ENCODE data around the gene FUT6. TPM values are rescaled to one million over a fixed set of nuclear protein-coding genes. Genes with fewer than 3 reads are reported as not detected.
"Not testable (repeated sequence)": the region's sequence is repeated elsewhere in the genome, so short reads cannot be mapped to it uniquely, and the experiment has no call there.

Gene FUT6
- total RNA-seq, 1 experiment from 2014 or later = not detected

- no peak for DNase-seq (ENCODE audit: low read depth)
These were observed 52.7 kb downstream of the FUT6 start for GRCh38 chr19:5786593-5787408.

DNA sequence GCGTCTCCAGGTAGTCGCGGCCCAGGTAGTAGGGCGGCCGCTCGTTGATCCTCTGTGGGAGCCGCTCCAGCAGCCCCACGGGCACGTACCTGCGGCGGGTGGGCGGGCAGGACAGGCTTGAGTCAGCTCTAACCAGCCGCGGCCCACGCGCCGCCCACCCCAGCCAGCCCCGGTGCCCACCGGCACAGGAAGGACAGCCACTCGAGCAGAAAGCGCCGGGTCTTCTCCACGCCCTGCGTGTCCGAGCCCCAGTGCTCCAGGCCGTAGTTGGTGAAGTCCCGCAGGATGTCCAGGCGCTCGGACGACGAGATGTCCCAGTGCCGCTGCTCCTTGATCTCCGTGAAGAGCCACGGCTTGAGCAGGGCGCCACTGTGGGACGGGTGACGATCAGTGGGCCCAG, 54.1 kb downstream of the FUT6 start:
- DNase-seq (ENCODE audit: low read depth) = no peak

GRCh38 chr19:5784581-5785147, 54.8 kb downstream of the FUT6 start, which contains the start of gene PRR22:
PRR22 (minus strand) TSS chr19:5784746; CDS start chr19:5784660, 86 bp downstream.
- no peak for DNase-seq (ENCODE audit: low read depth)

DNA sequence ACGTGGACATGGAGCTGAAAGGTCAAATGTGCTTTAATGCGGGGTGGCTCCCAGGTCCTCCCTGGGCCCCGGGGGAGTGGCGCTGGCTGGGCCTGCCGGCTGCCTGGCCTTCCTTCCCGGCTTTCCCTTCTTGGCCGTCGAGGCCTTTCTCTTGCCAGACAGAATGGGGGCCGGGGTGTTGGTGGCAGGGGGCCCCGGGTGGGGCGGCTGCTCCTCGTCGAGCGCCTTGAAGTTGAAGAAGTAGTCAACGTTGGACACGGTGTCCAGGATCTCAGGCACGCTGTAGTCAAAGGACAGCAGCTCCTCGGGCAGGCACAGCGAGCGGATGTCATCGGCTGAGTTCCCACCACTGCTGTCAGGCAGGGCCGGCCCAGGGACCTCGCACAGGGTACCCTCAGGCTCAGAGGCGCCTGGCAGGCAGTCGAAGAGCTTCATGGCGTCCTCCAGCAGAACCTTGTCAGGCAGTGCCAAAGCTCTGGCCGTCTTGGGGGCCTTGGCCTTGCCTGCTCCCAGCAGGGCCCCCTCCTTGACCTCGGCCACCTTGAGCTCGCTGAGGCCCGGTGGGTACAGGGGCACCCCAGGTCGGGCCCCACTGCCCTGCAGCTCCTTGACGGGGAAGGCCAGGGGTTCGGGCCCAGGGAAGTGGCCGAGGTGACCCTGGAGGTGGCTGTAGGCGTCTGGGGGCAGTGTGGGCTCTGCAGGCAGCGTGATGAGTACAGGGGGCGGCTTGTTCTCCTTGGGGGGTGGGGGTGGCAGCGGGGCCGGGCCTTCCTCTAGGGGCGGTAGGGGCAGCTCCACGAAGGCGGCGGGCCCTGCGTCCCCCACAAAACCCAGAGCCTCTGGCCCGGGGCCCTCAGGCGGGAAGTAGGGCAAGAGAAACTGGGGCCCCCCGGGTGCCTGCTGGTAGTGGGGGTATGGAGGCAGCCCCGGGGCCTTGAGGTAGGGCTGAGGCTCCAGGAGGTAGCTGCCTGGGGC, 56.3 kb downstream of the FUT6 start:
- no peak for DNase-seq (ENCODE audit: low read depth)

DNA sequence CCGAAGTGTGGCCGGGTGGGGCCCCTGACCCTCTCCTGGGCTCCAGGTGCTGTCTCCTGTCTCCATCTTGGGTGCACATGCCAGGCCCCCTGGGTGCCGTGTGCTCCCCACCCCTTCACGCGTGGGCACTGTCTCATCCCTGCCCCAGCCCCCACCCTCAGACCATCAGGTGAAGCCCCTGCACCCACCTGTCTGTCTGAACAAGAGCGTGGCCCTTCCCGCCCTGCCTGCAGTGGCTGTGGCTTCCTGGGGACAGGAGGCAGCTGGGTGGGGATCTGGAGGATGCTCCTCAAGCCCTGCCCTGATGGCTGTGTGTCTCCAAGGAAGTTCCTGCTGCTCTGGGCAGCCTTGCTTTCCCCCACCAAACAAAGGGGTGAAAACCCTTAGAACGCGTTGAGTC, 57.2 kb downstream of the FUT6 start:
- no peak for DNase-seq (ENCODE audit: low read depth)

DNA sequence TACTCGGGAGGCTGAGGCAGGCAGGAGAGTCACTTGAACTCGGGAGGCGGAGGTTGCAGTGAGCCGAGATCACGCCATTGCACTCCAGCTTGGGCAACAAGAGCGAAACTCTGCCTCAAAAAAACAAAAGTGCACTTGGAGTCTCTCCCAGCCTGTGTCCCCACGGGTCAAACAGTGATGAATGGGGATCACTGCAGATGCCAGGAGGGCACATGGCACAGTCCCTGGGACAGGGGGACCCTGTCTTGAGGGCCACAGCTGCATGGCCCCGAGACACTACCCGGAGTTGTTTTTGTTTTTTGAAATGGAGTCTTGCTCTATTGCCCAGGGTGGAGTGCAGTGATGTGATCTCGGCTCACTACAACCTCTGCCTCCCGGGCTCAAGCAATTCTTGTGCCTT, 58.6 kb downstream of the FUT6 start:
- not testable (repeated sequence) for DNase-seq (ENCODE audit: low read depth)

Other genes starting within 250 kb of the FUT6 start
- gene SAFB2, start 216.9 kb downstream of the FUT6 start, total RNA-seq (2014; rRNA removed; shearing (Covaris generic)) = 29.7 and 32.4 TPM in 2 replicates
- gene SAFB, start 216.6 kb downstream of the FUT6 start, total RNA-seq (2014; rRNA removed; shearing (Covaris generic)) = 47.0 and 57.0 TPM in 2 replicates
- 70.3 and 76.2 TPM in 2 replicates for gene MICOS13, start 159.2 kb downstream of the FUT6 start, total RNA-seq (2014; rRNA removed; shearing (Covaris generic))
- 2.2 and 6.3 TPM in 2 replicates for gene HSD11B1L, start 158.7 kb downstream of the FUT6 start, total RNA-seq (2014; rRNA removed; shearing (Covaris generic))
- 845 and 864 TPM in 2 replicates for gene RPL36, start 149.4 kb downstream of the FUT6 start, total RNA-seq (2014; rRNA removed; shearing (Covaris generic))
- gene LONP1, start 119.6 kb downstream of the FUT6 start, total RNA-seq (2014; rRNA removed; shearing (Covaris generic)) = 65.1 and 81.0 TPM in 2 replicates
- gene CATSPERD, start 119.1 kb downstream of the FUT6 start, total RNA-seq (2014; rRNA removed; shearing (Covaris generic)) = not detected in 2 replicates
- gene PRR22, start 55.0 kb downstream of the FUT6 start, total RNA-seq (2014; rRNA removed; shearing (Covaris generic)) = 2.7 and 3.7 TPM in 2 replicates
- 84.5 and 95.7 TPM in 2 replicates for gene DUS3L, start 48.5 kb downstream of the FUT6 start, total RNA-seq (2014; rRNA removed; shearing (Covaris generic))
- 0.11 and 0.24 TPM in 2 replicates for gene NRTN, start 34.6 kb downstream of the FUT6 start, total RNA-seq (2014; rRNA removed; shearing (Covaris generic))
- gene FUT3, start 11.7 kb upstream of the FUT6 start, total RNA-seq (2014; rRNA removed; shearing (Covaris generic)) = not detected in 2 replicates
- not detected in 2 replicates for gene FUT5, start 30.8 kb upstream of the FUT6 start, total RNA-seq (2014; rRNA removed; shearing (Covaris generic))
- gene NDUFA11, start 64.1 kb upstream of the FUT6 start, total RNA-seq (2014; rRNA removed; shearing (Covaris generic)) = 354 and 408 TPM in 2 replicates
- gene VMAC, start 65.2 kb upstream of the FUT6 start, total RNA-seq (2014; rRNA removed; shearing (Covaris generic)) = 0.89 and 1.7 TPM in 2 replicates
- 1.6 and 1.8 TPM in 2 replicates for gene CAPS, start 74.6 kb upstream of the FUT6 start, total RNA-seq (2014; rRNA removed; shearing (Covaris generic))
- gene RANBP3, start 138.4 kb upstream of the FUT6 start, total RNA-seq (2014; rRNA removed; shearing (Covaris generic)) = 64.5 and 83.0 TPM in 2 replicates

Data from Daoy (cell line).